Stomach (tissue), 9 donors: ENCODE results near the gene CBLB. TPM values are rescaled to one million over a fixed set of nuclear protein-coding genes. Genes with fewer than 3 reads are reported as not detected.

Experiments used
- DNase-seq, 2 donors: peaks; one replicate each; pipeline versions ENCODE4 v3.0.0 to v3.0.0-alpha.2; 2013 to 2019
- H3K27ac ChIP-seq, 5 donors: fragments of 200-600 bp in 4 of 5; sonication (generic) in 4 of 5; one replicate each; pipeline ENCODE4 v1.5.1; 2013 to 2019; ENCODE audit warnings: mild to moderate bottlenecking in 1 of 5, moderate library complexity in 1 of 5
- H3K27me3 ChIP-seq, 3 donors: fragments of 200-600 bp; sonication (generic); one replicate each; pipeline ENCODE4 v1.5.1; 2017 to 2019; ENCODE audit warnings: mixed run types in 1 of 3
- H3K36me3 ChIP-seq, 4 donors: fragments of 200-600 bp; sonication (generic); 1 replicate in 3 of 4; 2 replicates in 1 of 4; pipeline ENCODE4 v1.5.1; 2016 to 2019
- H3K4me1 ChIP-seq, 4 donors: fragments of 200-600 bp; sonication (generic); one replicate each; pipeline ENCODE4 v1.5.1; 2016 to 2019
- H3K4me3 ChIP-seq, 4 donors: fragments of 200-600 bp; sonication (generic) in 3 of 4; one replicate each; pipeline ENCODE4 v1.5.1; 2016 to 2019; ENCODE audit warnings: mild to moderate bottlenecking in 1 of 4
- H3K9me3 ChIP-seq, 4 donors: fragments of 200-600 bp; sonication (generic); one replicate each; pipeline ENCODE4 v1.5.1; 2016 to 2019
- EP300 ChIP-seq: sonication (generic); formaldehyde crosslinking; IDR thresholded peaks from one replicate; pipeline ENCODE4 v1.6.1; 2017; ENCODE audit warnings: antibody characterized with exemption
- POLR2A ChIP-seq, 4 donors: fragments of 450-650 bp; IDR thresholded peaks; one replicate each; pipeline ENCODE4 v1.6.1; 2016; ENCODE audit warnings: antibody characterized with exemption in 4 of 4, control low read depth in 2 of 4, mild to moderate bottlenecking in 1 of 4, moderate library complexity in 1 of 4
- POLR2AphosphoS5 ChIP-seq, 3 donors: sonication (generic); formaldehyde crosslinking; IDR thresholded peaks; one replicate each; pipeline ENCODE4 v1.6.1; 2016; ENCODE audit warnings: antibody characterized with exemption in 3 of 3
- WGBS, 5 donors: extraction: QIAGEN DNeasy Blood & Tissue Kit in 3 of 5; methylation state at CpG; one replicate each; pipeline versions ENCODE4 v1.1.5 to v1.1.7; 2013 to 2018; 5-methylcytosine and 5-hydroxymethylcytosine counted together
- intact Hi-C: fragments of 100-400 bp; cut with DNase I; formaldehyde crosslinking; loops from one replicate; pipeline ENCODE4 v1.15.1; 2023; ENCODE audit warnings: low total_unique reads
- polyA plus RNA-seq, 3 donors: library from polyadenylated mRNA; stranded (reverse); fragments of 200-250 nt; gene quantifications; one replicate each; pipeline ENCODE4 v1.2.3, GENCODE V29; 2013
- total RNA-seq, 5 donors: library from RNA; depleted of rRNA; stranded (reverse); fragments of >200 nt; gene quantifications; one replicate each; pipeline versions ENCODE4 v1.1.0 to v1.2.3, GENCODE V29; 2014 to 2016
- TF ChIP-seq, protein P1 (sequence below), 7 experiments: fragments of 450-650 bp in 4 of 7; fragments of 200-600 bp in 3 of 7; sonication (generic) in 3 of 7; IDR thresholded peaks; one replicate each; pipeline ENCODE4 v1.5.1; 2016 to 2019; ENCODE audit warnings: antibody characterized with exemption in 7 of 7, control low read depth in 2 of 7, mild to moderate bottlenecking in 1 of 7
- donor health status: healthy with polysubstance abuse.
- donor health status: Bipolar disorder and iron deficiency.
- donor health status: healthy.

CBLB gene
- total and polyA plus RNA-seq, 8 donors: 6.9 to 94.4 (median 46.0) TPM

DNA sequence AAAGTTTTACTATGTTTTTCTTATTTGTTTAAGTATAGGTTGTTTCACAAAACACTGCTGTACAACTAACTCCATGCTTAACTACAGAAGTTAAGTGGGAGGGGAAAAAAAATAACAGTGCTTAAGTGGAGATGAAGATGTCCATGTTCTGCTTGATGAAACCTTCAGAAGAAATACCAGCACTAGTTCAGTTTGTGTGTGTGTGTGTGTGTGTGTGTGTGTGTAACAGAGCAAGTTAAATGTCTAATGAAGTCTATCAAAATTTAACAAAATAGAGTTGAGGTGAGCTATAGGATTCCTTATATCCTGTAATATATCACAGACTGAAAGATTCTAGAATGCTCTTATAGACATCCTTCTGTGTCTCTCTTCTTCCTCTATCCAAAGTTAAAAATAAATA lies 44.1 kb upstream of the CBLB start:
- Histone ChIP-seq H3K4me1 (peaks cover 0 to under 1% (median 0%) of the 10 kb centered on the region in 4 donors), H3K36me3 (no peaks in the 10 kb centered on the region), H3K9me3 (peaks cover 0 to 9% (median 0%) of the 10 kb centered on the region in 4 donors), H3K4me3 (no peak overlapping the region), H3K27ac (no peak overlapping the region), H3K27me3 (no peaks in the 10 kb centered on the region)
- no peak for DNase-seq
- intact Hi-C loops: no loop called here
- TF ChIP-seq POLR2A (IDR thresholded peaks at IDR 0.05): no peak

DNA sequence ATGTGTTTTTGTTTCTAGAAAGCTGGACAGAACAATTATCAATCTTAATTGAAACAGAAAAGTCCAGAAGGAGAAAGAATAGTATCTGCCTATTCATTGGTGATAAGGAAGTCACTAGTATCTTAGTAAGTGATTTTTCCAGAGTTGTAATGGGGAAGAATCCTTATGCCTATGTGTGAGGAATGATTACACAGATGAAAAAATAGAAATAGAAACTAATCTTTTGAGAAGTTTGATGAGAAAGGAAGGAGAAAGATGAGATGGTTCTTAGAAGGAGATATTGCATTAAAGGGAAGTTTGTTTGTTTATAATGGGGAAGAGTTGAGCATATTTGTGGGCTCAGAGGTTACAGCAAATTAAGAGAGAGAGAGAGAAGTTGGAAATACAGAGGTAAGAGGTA lies 42.7 kb upstream of the CBLB start:
- no peaks in the 10 kb centered on the region for H3K36me3 ChIP-seq
- no peaks in the 10 kb centered on the region for H3K27me3 ChIP-seq
- H3K4me3 ChIP-seq: no peak overlapping the region
- no peak for DNase-seq
- intact Hi-C loops: no loop called here
- H3K4me1 ChIP-seq: peaks cover 0 to 8% (median 0%) of the 10 kb centered on the region in 4 donors
- peaks cover 0 to 9% (median 0%) of the 10 kb centered on the region in 4 donors for H3K9me3 ChIP-seq
- no peak overlapping the region for H3K27ac ChIP-seq
- no peak for TF ChIP-seq EP300
- TF ChIP-seq, protein P1, sequence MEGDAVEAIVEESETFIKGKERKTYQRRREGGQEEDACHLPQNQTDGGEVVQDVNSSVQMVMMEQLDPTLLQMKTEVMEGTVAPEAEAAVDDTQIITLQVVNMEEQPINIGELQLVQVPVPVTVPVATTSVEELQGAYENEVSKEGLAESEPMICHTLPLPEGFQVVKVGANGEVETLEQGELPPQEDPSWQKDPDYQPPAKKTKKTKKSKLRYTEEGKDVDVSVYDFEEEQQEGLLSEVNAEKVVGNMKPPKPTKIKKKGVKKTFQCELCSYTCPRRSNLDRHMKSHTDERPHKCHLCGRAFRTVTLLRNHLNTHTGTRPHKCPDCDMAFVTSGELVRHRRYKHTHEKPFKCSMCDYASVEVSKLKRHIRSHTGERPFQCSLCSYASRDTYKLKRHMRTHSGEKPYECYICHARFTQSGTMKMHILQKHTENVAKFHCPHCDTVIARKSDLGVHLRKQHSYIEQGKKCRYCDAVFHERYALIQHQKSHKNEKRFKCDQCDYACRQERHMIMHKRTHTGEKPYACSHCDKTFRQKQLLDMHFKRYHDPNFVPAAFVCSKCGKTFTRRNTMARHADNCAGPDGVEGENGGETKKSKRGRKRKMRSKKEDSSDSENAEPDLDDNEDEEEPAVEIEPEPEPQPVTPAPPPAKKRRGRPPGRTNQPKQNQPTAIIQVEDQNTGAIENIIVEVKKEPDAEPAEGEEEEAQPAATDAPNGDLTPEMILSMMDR (IDR thresholded peaks at IDR 0.05): no peak
- TF ChIP-seq POLR2A (IDR thresholded peaks at IDR 0.05): no peak
- TF ChIP-seq POLR2AphosphoS5 (IDR thresholded peaks at IDR 0.05): no peak

GRCh38 chr3:105907777-105908176 lies 39.0 kb upstream of the CBLB start:
- DNase-seq: peak in 1 of 2 donors; percentile 57
- Histone ChIP-seq H3K27me3 (no peaks in the 10 kb centered on the region), H3K27ac (peak overlapping the region in 4 of 5 donors; percentile 5 to 58 (median 42)), H3K36me3 (no peaks in the 10 kb centered on the region), H3K9me3 (no peaks in the 10 kb centered on the region), H3K4me3 (no peak overlapping the region), H3K4me1 (peaks cover 0 to 18% (median 0%) of the 10 kb centered on the region in 4 donors)
- TF ChIP-seq, protein P1 (IDR thresholded peaks at IDR 0.05): no peak
- TF ChIP-seq EP300 (no peak), POLR2A (IDR thresholded peaks at IDR 0.05) (no peak), POLR2AphosphoS5 (IDR thresholded peaks at IDR 0.05) (no peak)
- WGBS, 5 donors: 7 to 44% (median 25%) methylated on average over 3 of the region's 3 CpGs
- intact Hi-C loops: no loop called here

GRCh38 chr3:105906836-105907235 lies 38.0 kb upstream of the CBLB start:
- Histone ChIP-seq H3K9me3 (no peaks in the 10 kb centered on the region), H3K36me3 (no peaks in the 10 kb centered on the region), H3K4me1 (peaks cover 0 to 18% (median 0%) of the 10 kb centered on the region in 4 donors), H3K27me3 (no peaks in the 10 kb centered on the region), H3K4me3 (no peak overlapping the region), H3K27ac (peak overlapping the region in 3 of 5 donors; percentile 38 to 62 (median 58))
- WGBS, 5 donors: 53 to 70% (median 65%) methylated on average over 4 of the region's 4 CpGs
- DNase-seq: peak in 1 of 2 donors; percentile 68
- TF ChIP-seq POLR2AphosphoS5 (IDR thresholded peaks at IDR 0.05): peak in 2 of 3 donors; percentile 44 to 53
- TF ChIP-seq, protein P1 (IDR thresholded peaks at IDR 0.05): no peak
- intact Hi-C loops: no loop called here

- Histone ChIP-seq H3K36me3 (no peaks in the 10 kb centered on the region), H3K4me1 (peaks cover 0 to 18% (median 0%) of the 10 kb centered on the region in 4 donors), H3K9me3 (no peaks in the 10 kb centered on the region), H3K27ac (peak overlapping the region in 4 of 5 donors; percentile 24 to 62 (median 32)), H3K27me3 (no peaks in the 10 kb centered on the region), H3K4me3 (no peak overlapping the region)
- WGBS, 5 donors: 81 to 97% (median 85%) methylated on average over 1 of the region's 1 CpG
- DNase-seq: no peak
- intact Hi-C loops: no loop called here
- no peak for TF ChIP-seq POLR2A (IDR thresholded peaks at IDR 0.05)
- TF ChIP-seq EP300: no peak
- no peak for TF ChIP-seq POLR2AphosphoS5 (IDR thresholded peaks at IDR 0.05)
- TF ChIP-seq, protein P1 (IDR thresholded peaks at IDR 0.05): no peak
Measured at GRCh38 chr3:105906345-105906744, 37.5 kb upstream of the CBLB start.
